SK-N-MC (cell line): Measurements from ENCODE around the gene FOXS1.

Source experiments
- EZH2 ChIP-seq: fragments of 200-600 bp; sonication (generic); IDR thresholded peaks from one replicate; pipeline ENCODE4 v1.6.1; 2017; ENCODE audit warnings: antibody characterized with exemption
- FOXP2 ChIP-seq: optimal IDR thresholded peaks from 2 replicates; pipeline ENCODE3; 2011; ENCODE audit warnings: mild to moderate bottlenecking, moderate library complexity; ENCODE audit not compliant: insufficient read depth; ENCODE audit errors: extremely low read length, control extremely low read depth
- POLR2AphosphoS5 ChIP-seq: IDR thresholded peaks from 2 replicates; pipeline ENCODE4 v1.6.1; 2012; ENCODE audit warnings: mild to moderate bottlenecking, low read depth, low read length, borderline replicate concordance

GRCh38 chr20:31831211-31831610 is 14.2 kb downstream of the FOXS1 start:
- TF ChIP-seq POLR2AphosphoS5 (no peak), FOXP2 (no peak), EZH2 (no peak)
